A549 (cell line): ENCODE results near the gene MEN1. TPM values are rescaled to one million over a fixed set of nuclear protein-coding genes. Genes with fewer than 3 reads are reported as not detected.

Source experiments
- ATAC-seq, 2 experiments: fragments of 200-7000 bp in 1 of 2; fragments of >200 bp in 1 of 2; cut with Nextera tagmentation in 1 of 2; cut with Tn5 transposase in 1 of 2; 3 replicates each; pipeline versions ENCODE4 v1.8.0 to v1.9.1; 2018 to 2020; ENCODE audit warnings: mild to moderate bottlenecking in 1 of 2, moderate library complexity in 1 of 2
- CTCF ChIA-PET: fragments of 300-600 bp; sonication (Branson Sonifier 250); formaldehyde crosslinking; extraction: SDS; loops from one replicate; lab custom pipeline; 2021; ENCODE audit warnings: antibody characterized with exemption, inconsistent platforms; lab: Yijun Ruan, JAX
- POLR2A ChIA-PET: fragments of 350-600 bp; formaldehyde crosslinking; extraction: SDS; loops from one replicate; lab custom pipeline; 2021; ENCODE audit warnings: antibody characterized with exemption, inconsistent platforms; lab: Yijun Ruan, JAX
- DNase-seq, 2 experiments: peaks; one replicate each; pipeline versions ENCODE4 v3.0.0 to v3.0.0-alpha.2; 2011 to 2016; ENCODE audit warnings: low read depth in 1 of 2, low spot score in 1 of 2
- FAIRE-seq: peaks from 2 replicates; lab custom pipeline; 2011; peaks lifted over from hg19 to GRCh38; lab: Jason Lieb, UNC
- H3K27ac ChIP-seq, 2 experiments: fragments of >200 bp; sonication (Bioruptor Twin); formaldehyde crosslinking; 3 replicates each; pipeline ENCODE4 v1.5.1; 2016 to 2017
- H3K4me1 ChIP-seq: fragments of >200 bp; sonication (Bioruptor Twin); formaldehyde crosslinking; 3 replicates; pipeline ENCODE4 v1.6.1; 2016
- H3K4me2 ChIP-seq: fragments of >200 bp; sonication (Bioruptor Twin); formaldehyde crosslinking; 3 replicates; pipeline ENCODE4 v1.6.1; 2016
- H3K4me3 ChIP-seq: fragments of >200 bp; sonication (Bioruptor Twin); formaldehyde crosslinking; 3 replicates; pipeline ENCODE4 v1.5.1; 2016
- H3K9me3 ChIP-seq: fragments of >200 bp; sonication (Bioruptor Twin); formaldehyde crosslinking; 3 replicates; pipeline ENCODE4 v1.6.1; 2016
- CBX2 ChIP-seq: fragments of 200-600 bp; sonication (generic); IDR thresholded peaks from 2 replicates; pipeline ENCODE4 v1.6.1; 2016; ENCODE audit warnings: low read depth, mild to moderate bottlenecking, borderline replicate concordance
- CEBPB ChIP-seq, 2 experiments: fragments of >200 bp in 1 of 2; sonication (Bioruptor Twin) in 1 of 2; formaldehyde crosslinking in 1 of 2; IDR thresholded peaks; 2 replicates each; pipeline ENCODE4 v1.6.1; 2012 to 2016
- CHD4 ChIP-seq: fragments of 200-600 bp; sonication (generic); IDR thresholded peaks from 2 replicates; pipeline ENCODE4 v1.6.1; 2016; ENCODE audit warnings: antibody characterized with exemption, mild to moderate bottlenecking, borderline replicate concordance
- EHF ChIP-seq: fragments of 250-450 bp; sonication (Bioruptor Pico); IDR thresholded peaks from 2 replicates; pipeline ENCODE4 v1.5.0; 2020; ENCODE audit warnings: mild to moderate bottlenecking
- EHMT2 ChIP-seq: fragments of 200-600 bp; sonication (generic); IDR thresholded peaks from 2 replicates; pipeline ENCODE4 v1.6.1; 2016; ENCODE audit warnings: antibody characterized with exemption, low read depth, mild to moderate bottlenecking, moderate library complexity
- EP300 ChIP-seq, 2 experiments: fragments of >200 bp; sonication (Bioruptor Twin); formaldehyde crosslinking; IDR thresholded peaks; 2 replicates in 1 of 2; 3 replicates in 1 of 2; pipeline ENCODE4 v1.6.1; 2016 to 2017
- ESRRA ChIP-seq: fragments of 150-350 bp; IDR thresholded peaks from 2 replicates; pipeline ENCODE4 v1.6.1; 2014; ENCODE audit warnings: mild to moderate bottlenecking, low read length, borderline replicate concordance
- FOSL2 ChIP-seq, 2 experiments: fragments of 450-650 bp in 1 of 2; fragments of >200 bp in 1 of 2; sonication (Bioruptor Twin) in 1 of 2; formaldehyde crosslinking; IDR thresholded peaks; 2 replicates each; pipeline versions ENCODE4 v1.5.0 to v1.6.1; 2016 to 2020; ENCODE audit warnings: mild to moderate bottlenecking in 1 of 2, moderate library complexity in 1 of 2
- FOXS1 ChIP-seq: fragments of 250-450 bp; sonication (Bioruptor Pico); IDR thresholded peaks from 2 replicates; pipeline ENCODE4 v1.5.0; 2020; ENCODE audit warnings: mild to moderate bottlenecking, moderate library complexity
- GATA3 ChIP-seq: IDR thresholded peaks from 2 replicates; pipeline ENCODE4 v1.6.1; 2012; ENCODE audit warnings: borderline replicate concordance
- HEYL ChIP-seq: fragments of 250-450 bp; sonication (Bioruptor Pico); IDR thresholded peaks from 2 replicates; pipeline ENCODE4 v1.8.0; 2021; ENCODE audit warnings: mild to moderate bottlenecking, moderate library complexity
- HMGXB4 ChIP-seq: fragments of 250-450 bp; sonication (Bioruptor Pico); IDR thresholded peaks from 2 replicates; pipeline ENCODE4 v1.5.0; 2021; ENCODE audit warnings: mild to moderate bottlenecking, moderate library complexity, borderline replicate concordance
- HOXA7 ChIP-seq: fragments of 250-450 bp; sonication (Bioruptor Pico); IDR thresholded peaks from 2 replicates; pipeline ENCODE4 v1.5.0; 2020; ENCODE audit warnings: mild to moderate bottlenecking, moderate library complexity
- HOXB13 ChIP-seq: fragments of 250-450 bp; sonication (Bioruptor Pico); IDR thresholded peaks from 2 replicates; pipeline ENCODE4 v1.5.0; 2020; ENCODE audit warnings: low read depth, mild to moderate bottlenecking, moderate library complexity
- HOXB5 ChIP-seq: fragments of 250-450 bp; sonication (Bioruptor Pico); IDR thresholded peaks from 2 replicates; pipeline ENCODE4 v1.5.0; 2020; ENCODE audit warnings: mild to moderate bottlenecking, moderate library complexity
- JUN ChIP-seq, 2 experiments: fragments of >200 bp; sonication (Bioruptor Twin); formaldehyde crosslinking; IDR thresholded peaks; 2 replicates in 1 of 2; 3 replicates in 1 of 2; pipeline ENCODE4 v1.6.1; 2016 to 2017
- JUNB ChIP-seq: fragments of >200 bp; sonication (Bioruptor Twin); formaldehyde crosslinking; IDR thresholded peaks from 2 replicates; pipeline ENCODE4 v1.6.1; 2016
- KDM1A ChIP-seq: fragments of 200-600 bp; sonication (generic); IDR thresholded peaks from 2 replicates; pipeline ENCODE4 v1.6.1; 2016; ENCODE audit warnings: low read depth, mild to moderate bottlenecking
- KDM5A ChIP-seq: fragments of 200-600 bp; sonication (generic); IDR thresholded peaks from 2 replicates; pipeline ENCODE4 v1.6.1; 2016; ENCODE audit warnings: antibody characterized with exemption, mild to moderate bottlenecking
- MAX ChIP-seq: IDR thresholded peaks from 2 replicates; pipeline ENCODE4 v1.6.1; 2012
- NPAS2 ChIP-seq: fragments of 250-450 bp; sonication (Bioruptor Pico); IDR thresholded peaks from 2 replicates; pipeline ENCODE4 v1.8.0; 2022; ENCODE audit warnings: mild to moderate bottlenecking, moderate library complexity, borderline replicate concordance
- RCOR1 ChIP-seq: fragments of 150-350 bp; IDR thresholded peaks from 2 replicates; pipeline ENCODE4 v1.6.1; 2014; ENCODE audit warnings: antibody characterized with exemption, low read length, low read depth
- RNF2 ChIP-seq: fragments of 200-600 bp; sonication (generic); IDR thresholded peaks from 2 replicates; pipeline ENCODE4 v1.6.1; 2016; ENCODE audit warnings: low read depth, mild to moderate bottlenecking, antibody characterized with exemption, moderate library complexity, borderline replicate concordance
- SMC3 ChIP-seq: fragments of >200 bp; sonication (Bioruptor Twin); formaldehyde crosslinking; IDR thresholded peaks from 3 replicates; pipeline ENCODE4 v1.6.1; 2018; ENCODE audit warnings: inconsistent platforms
- SREBF2 ChIP-seq: fragments of 450-650 bp; IDR thresholded peaks from 2 replicates; pipeline ENCODE4 v1.6.1; 2014; ENCODE audit warnings: mild to moderate bottlenecking, moderate library complexity
- ZFP36 ChIP-seq: fragments of 450-650 bp; IDR thresholded peaks from 2 replicates; pipeline ENCODE4 v1.6.1; 2014; ENCODE audit warnings: borderline replicate concordance; ENCODE audit not compliant: partially characterized antibody
- ZNF302 ChIP-seq: fragments of 250-450 bp; sonication (Bioruptor Pico); IDR thresholded peaks from 2 replicates; pipeline ENCODE4 v1.9.0; 2021; ENCODE audit warnings: inconsistent platforms, mild to moderate bottlenecking, moderate library complexity
- WGBS: methylation state at CpG from one replicate; pipeline ENCODE4 v1.1.6; 2017; ENCODE audit errors: missing lambda C conversion rate; 5-methylcytosine and 5-hydroxymethylcytosine counted together
- polyA plus RNA-seq, 4 experiments: library from polyadenylated mRNA; depleted of rRNA in 3 of 4; stranded (reverse); fragments of >200 nt; fragmentation: RNase III in 1 of 4; extraction: RNeasy Plus Mini Kit Qiagen cat#74134 plus additional on column Dnase treatment in 1 of 4; gene quantifications; 2 replicates in 3 of 4; 3 replicates in 1 of 4; pipeline ENCODE4 v1.2.3, GENCODE V29; 2011 to 2017
- TF ChIP-seq, protein P1 (sequence below): fragments of 250-450 bp; sonication (Bioruptor Pico); IDR thresholded peaks from 2 replicates; pipeline ENCODE4 v1.5.0; 2020; ENCODE audit warnings: low read depth, mild to moderate bottlenecking, moderate library complexity
- TF ChIP-seq, protein P2 (sequence below): fragments of 450-650 bp; IDR thresholded peaks from 2 replicates; pipeline ENCODE4 v1.6.1; 2014; ENCODE audit warnings: antibody characterized with exemption
- TF ChIP-seq, protein P3 (sequence below): fragments of >200 bp; sonication (Bioruptor Twin); formaldehyde crosslinking; IDR thresholded peaks from 3 replicates; pipeline ENCODE4 v1.5.1; 2016
- TF ChIP-seq, protein P4 (sequence below): fragments of >200 bp; sonication (Bioruptor Twin); formaldehyde crosslinking; IDR thresholded peaks from 2 replicates; pipeline ENCODE4 v1.6.1; 2016
- TF ChIP-seq, protein P5 (sequence below): fragments of >200 bp; sonication (Bioruptor Twin); formaldehyde crosslinking; IDR thresholded peaks from 3 replicates; pipeline ENCODE4 v1.6.1; 2016

The MEN1 gene
- polyA plus RNA-seq, 2 of the 4 experiments (the other 2 are of a cell fraction): 17.0 to 34.7 TPM

- no peak for FAIRE-seq
- peak overlapping the region; percentile 78 for H3K4me2 ChIP-seq
- H3K27ac ChIP-seq: peak overlapping the region; percentile 91 to 92
- peaks cover 66% of the 10 kb centered on the region for H3K4me1 ChIP-seq
- H3K4me3 ChIP-seq: no peak overlapping the region
- WGBS: 52% methylated on average over 18 of the region's 20 CpGs
- POLR2A ChIA-PET: interaction anchor here (0.6 to 2.9 kb wide), 4 partner anchors 21 to 78 kb away, joined by 3 to 27 read pairs (median 4); partner anchors contain the start of genes EHD1 and SF1
- H3K9me3 ChIP-seq: no peaks in the 10 kb centered on the region
- peak; percentile 81 to 86 for DNase-seq
- CTCF ChIA-PET: interaction anchor here (0.6 to 39.4 kb wide), 6 partner anchors 4 to 254 kb away, joined by 3 to 1607 read pairs (median 240); partner anchors contain the start of genes ARL2, CDC42BPG and EHD1
- peak; percentile 67 to 74 for ATAC-seq
- TF ChIP-seq, protein P1, sequence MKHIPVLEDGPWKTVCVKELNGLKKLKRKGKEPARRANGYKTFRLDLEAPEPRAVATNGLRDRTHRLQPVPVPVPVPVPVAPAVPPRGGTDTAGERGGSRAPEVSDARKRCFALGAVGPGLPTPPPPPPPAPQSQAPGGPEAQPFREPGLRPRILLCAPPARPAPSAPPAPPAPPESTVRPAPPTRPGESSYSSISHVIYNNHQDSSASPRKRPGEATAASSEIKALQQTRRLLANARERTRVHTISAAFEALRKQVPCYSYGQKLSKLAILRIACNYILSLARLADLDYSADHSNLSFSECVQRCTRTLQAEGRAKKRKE (CRISPR knock-in tag): peak; percentile 95
- no peak for TF ChIP-seq ZNF302 (CRISPR knock-in tag)
- peak; percentile 63 to 88; a peak in 3 of 4 replicates for TF ChIP-seq CEBPB (IDR thresholded peaks at IDR 0.05)
- TF ChIP-seq EHF (CRISPR knock-in tag): peak; percentile 91
- TF ChIP-seq RNF2: no peak
- TF ChIP-seq SREBF2: no peak
- TF ChIP-seq NPAS2 (CRISPR knock-in tag): 0 out of 2 replicates have a peak, but pooled peaks have one; percentile 35
- TF ChIP-seq, protein P2, sequence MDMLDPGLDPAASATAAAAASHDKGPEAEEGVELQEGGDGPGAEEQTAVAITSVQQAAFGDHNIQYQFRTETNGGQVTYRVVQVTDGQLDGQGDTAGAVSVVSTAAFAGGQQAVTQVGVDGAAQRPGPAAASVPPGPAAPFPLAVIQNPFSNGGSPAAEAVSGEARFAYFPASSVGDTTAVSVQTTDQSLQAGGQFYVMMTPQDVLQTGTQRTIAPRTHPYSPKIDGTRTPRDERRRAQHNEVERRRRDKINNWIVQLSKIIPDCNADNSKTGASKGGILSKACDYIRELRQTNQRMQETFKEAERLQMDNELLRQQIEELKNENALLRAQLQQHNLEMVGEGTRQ: no peak
- TF ChIP-seq, protein P3, sequence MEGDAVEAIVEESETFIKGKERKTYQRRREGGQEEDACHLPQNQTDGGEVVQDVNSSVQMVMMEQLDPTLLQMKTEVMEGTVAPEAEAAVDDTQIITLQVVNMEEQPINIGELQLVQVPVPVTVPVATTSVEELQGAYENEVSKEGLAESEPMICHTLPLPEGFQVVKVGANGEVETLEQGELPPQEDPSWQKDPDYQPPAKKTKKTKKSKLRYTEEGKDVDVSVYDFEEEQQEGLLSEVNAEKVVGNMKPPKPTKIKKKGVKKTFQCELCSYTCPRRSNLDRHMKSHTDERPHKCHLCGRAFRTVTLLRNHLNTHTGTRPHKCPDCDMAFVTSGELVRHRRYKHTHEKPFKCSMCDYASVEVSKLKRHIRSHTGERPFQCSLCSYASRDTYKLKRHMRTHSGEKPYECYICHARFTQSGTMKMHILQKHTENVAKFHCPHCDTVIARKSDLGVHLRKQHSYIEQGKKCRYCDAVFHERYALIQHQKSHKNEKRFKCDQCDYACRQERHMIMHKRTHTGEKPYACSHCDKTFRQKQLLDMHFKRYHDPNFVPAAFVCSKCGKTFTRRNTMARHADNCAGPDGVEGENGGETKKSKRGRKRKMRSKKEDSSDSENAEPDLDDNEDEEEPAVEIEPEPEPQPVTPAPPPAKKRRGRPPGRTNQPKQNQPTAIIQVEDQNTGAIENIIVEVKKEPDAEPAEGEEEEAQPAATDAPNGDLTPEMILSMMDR: no peak
- no peak for TF ChIP-seq EHMT2
- TF ChIP-seq HEYL: peak; percentile 68
- TF ChIP-seq JUNB: 0 out of 2 replicates have a peak, but pooled peaks have one; percentile 35
- no peak for TF ChIP-seq HOXB13
- no peak for TF ChIP-seq KDM1A
- TF ChIP-seq ZFP36: no peak
- TF ChIP-seq FOXS1 (CRISPR knock-in tag): peak; percentile 52; the same call in 1 of the 2 replicates
- TF ChIP-seq EP300 (IDR thresholded peaks at IDR 0.05): no peak
- TF ChIP-seq, protein P4, sequence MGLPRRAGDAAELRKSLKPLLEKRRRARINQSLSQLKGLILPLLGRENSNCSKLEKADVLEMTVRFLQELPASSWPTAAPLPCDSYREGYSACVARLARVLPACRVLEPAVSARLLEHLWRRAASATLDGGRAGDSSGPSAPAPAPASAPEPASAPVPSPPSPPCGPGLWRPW: no peak
- TF ChIP-seq CHD4: no peak
- TF ChIP-seq MAX: peak; percentile 73; the same call in 1 of the 2 replicates
- TF ChIP-seq, protein P5, sequence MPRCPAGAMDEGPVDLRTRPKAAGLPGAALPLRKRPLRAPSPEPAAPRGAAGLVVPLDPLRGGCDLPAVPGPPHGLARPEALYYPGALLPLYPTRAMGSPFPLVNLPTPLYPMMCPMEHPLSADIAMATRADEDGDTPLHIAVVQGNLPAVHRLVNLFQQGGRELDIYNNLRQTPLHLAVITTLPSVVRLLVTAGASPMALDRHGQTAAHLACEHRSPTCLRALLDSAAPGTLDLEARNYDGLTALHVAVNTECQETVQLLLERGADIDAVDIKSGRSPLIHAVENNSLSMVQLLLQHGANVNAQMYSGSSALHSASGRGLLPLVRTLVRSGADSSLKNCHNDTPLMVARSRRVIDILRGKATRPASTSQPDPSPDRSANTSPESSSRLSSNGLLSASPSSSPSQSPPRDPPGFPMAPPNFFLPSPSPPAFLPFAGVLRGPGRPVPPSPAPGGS: no peak
- TF ChIP-seq FOSL2 (IDR thresholded peaks at IDR 0.05): peak; percentile 55; the same call in 1 of the 2 replicates
- TF ChIP-seq FOSL2 (CRISPR knock-in tag; IDR thresholded peaks at IDR 0.05): peak; percentile 91
- no peak for TF ChIP-seq RCOR1
- 0 out of 2 replicates have a peak, but pooled peaks have one; percentile 52 for TF ChIP-seq HOXA7 (CRISPR knock-in tag)
- no peak for TF ChIP-seq CBX2
- TF ChIP-seq ESRRA: no peak
- TF ChIP-seq JUN (IDR thresholded peaks at IDR 0.05): peak; percentile 53 to 63; a peak in 2 of 5 replicates
- TF ChIP-seq SMC3: peak; percentile 26; the same call in 1 of the 3 replicates
- TF ChIP-seq KDM5A: no peak
- TF ChIP-seq HOXB5 (CRISPR knock-in tag): peak; percentile 81
- peak; percentile 40; the same call in 1 of the 2 replicates for TF ChIP-seq GATA3
- TF ChIP-seq HMGXB4: no peak
Observed at GRCh38 chr11:64856382-64857227, 46.3 kb upstream of the MEN1 start.
